ENCODE measurements around the gene SLC8A1. TPM values are rescaled to one million over a fixed set of nuclear protein-coding genes. Genes with fewer than 3 reads are reported as not detected.

The SLC8A1 gene
- total RNA-seq, 2 donors from 2014 or later = 4.7 to 6.3 TPM

- H3K4me3 Mint-ChIP-seq = no peak overlapping the region
- Histone ChIP-seq H3K4me3 (ENCODE audit: low read length) (no peak overlapping the region), H3K36me3 (ENCODE audit: control insufficient read depth, insufficient read depth, low read length) (no peaks in the 10 kb centered on the region), H3K4me1 (ENCODE audit: control insufficient read depth, insufficient read depth, low read length) (no peaks in the 10 kb centered on the region), H3K27ac (ENCODE audit: low read depth, low read length) (no peak overlapping the region), H3K9me3 (ENCODE audit: control insufficient read depth, low read length) (no peaks in the 10 kb centered on the region), H3K27me3 (ENCODE audit: control insufficient read depth, insufficient read depth, low read length, poor library complexity, severe bottlenecking) (no peaks in the 10 kb centered on the region), H3K9ac (ENCODE audit: extremely low read depth, low read length, poor library complexity, severe bottlenecking) (no peak overlapping the region)
- no peaks in the 10 kb centered on the region for H3K36me3 Mint-ChIP-seq (ENCODE audit: low read depth)
- DNase-seq = no peak
- no peaks in the 10 kb centered on the region for H3K9me3 Mint-ChIP-seq
- WGBS, 2 experiments (ENCODE audit: insufficient coverage in 1 of 2, insufficient read length in 1 of 2) = 94 to 100% methylated on average over 2 to 3 of the region's 3 CpGs
- no peak overlapping the region for H3K27ac Mint-ChIP-seq
- peaks cover 13% of the 10 kb centered on the region for H3K4me1 Mint-ChIP-seq
- TF ChIP-seq, protein P1, sequence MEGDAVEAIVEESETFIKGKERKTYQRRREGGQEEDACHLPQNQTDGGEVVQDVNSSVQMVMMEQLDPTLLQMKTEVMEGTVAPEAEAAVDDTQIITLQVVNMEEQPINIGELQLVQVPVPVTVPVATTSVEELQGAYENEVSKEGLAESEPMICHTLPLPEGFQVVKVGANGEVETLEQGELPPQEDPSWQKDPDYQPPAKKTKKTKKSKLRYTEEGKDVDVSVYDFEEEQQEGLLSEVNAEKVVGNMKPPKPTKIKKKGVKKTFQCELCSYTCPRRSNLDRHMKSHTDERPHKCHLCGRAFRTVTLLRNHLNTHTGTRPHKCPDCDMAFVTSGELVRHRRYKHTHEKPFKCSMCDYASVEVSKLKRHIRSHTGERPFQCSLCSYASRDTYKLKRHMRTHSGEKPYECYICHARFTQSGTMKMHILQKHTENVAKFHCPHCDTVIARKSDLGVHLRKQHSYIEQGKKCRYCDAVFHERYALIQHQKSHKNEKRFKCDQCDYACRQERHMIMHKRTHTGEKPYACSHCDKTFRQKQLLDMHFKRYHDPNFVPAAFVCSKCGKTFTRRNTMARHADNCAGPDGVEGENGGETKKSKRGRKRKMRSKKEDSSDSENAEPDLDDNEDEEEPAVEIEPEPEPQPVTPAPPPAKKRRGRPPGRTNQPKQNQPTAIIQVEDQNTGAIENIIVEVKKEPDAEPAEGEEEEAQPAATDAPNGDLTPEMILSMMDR (conservative IDR thresholded peaks at IDR 0.05) = no peak
- no peaks in the 10 kb centered on the region for H3K27me3 Mint-ChIP-seq (ENCODE audit: insufficient read depth)
Observed at GRCh38 chr2:40120026-40120425, 331.9 kb downstream of the SLC8A1 start.

DNA sequence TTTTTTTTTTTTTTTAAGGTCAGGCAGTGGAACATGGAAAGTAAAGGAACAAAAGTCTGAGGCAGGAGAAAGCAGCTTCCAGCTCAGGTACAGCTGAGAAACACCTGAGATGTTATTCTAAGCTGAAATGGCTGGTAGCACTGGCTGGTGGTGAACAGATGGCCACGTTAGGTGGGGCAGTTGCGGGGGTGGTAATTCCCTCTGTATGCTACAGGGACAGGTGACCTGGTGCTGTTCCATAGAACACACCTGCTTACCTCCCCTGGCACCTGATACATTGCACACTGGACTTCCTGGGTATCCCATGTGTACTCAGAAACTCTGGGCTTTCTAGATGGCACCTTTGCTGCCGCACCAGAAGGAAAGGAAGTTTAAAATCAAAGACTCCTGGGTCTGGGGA, 333.3 kb downstream of the SLC8A1 start:
- WGBS, 2 experiments (ENCODE audit: insufficient coverage in 1 of 2, insufficient read length in 1 of 2) = 92 to 100% methylated on average over 3 of the region's 3 CpGs
- DNase-seq = no peak

GRCh38 chr2:40115894-40116293, 336.0 kb downstream of the SLC8A1 start:
- H3K9me3 ChIP-seq (ENCODE audit: control insufficient read depth, low read length) = no peaks in the 10 kb centered on the region
- H3K36me3 ChIP-seq (ENCODE audit: control insufficient read depth, insufficient read depth, low read length) = no peaks in the 10 kb centered on the region
- TF ChIP-seq, protein P1 (conservative IDR thresholded peaks at IDR 0.05) = no peak
- WGBS, 2 experiments (ENCODE audit: insufficient coverage in 1 of 2, insufficient read length in 1 of 2) = 95 to 97% methylated on average over 4 of the region's 4 CpGs
- no peaks in the 10 kb centered on the region for H3K9me3 Mint-ChIP-seq
- no peak overlapping the region for H3K4me3 Mint-ChIP-seq
- DNase-seq = no peak
- H3K27ac Mint-ChIP-seq = no peak overlapping the region
- no peaks in the 10 kb centered on the region for H3K4me1 ChIP-seq (ENCODE audit: control insufficient read depth, insufficient read depth, low read length)
- H3K4me1 Mint-ChIP-seq = no peaks in the 10 kb centered on the region
- no peaks in the 10 kb centered on the region for H3K27me3 Mint-ChIP-seq (ENCODE audit: insufficient read depth)
- no peak overlapping the region for H3K9ac ChIP-seq (ENCODE audit: extremely low read depth, low read length, poor library complexity, severe bottlenecking)
- H3K36me3 Mint-ChIP-seq (ENCODE audit: low read depth) = no peaks in the 10 kb centered on the region
- no peak overlapping the region for H3K4me3 ChIP-seq (ENCODE audit: low read length)
- H3K27ac ChIP-seq (ENCODE audit: low read depth, low read length) = no peak overlapping the region
- no peaks in the 10 kb centered on the region for H3K27me3 ChIP-seq (ENCODE audit: control insufficient read depth, insufficient read depth, low read length, poor library complexity, severe bottlenecking)

More for the DNA sequence above, 333.3 kb downstream of the SLC8A1 start:
- Histone ChIP-seq H3K4me3 (ENCODE audit: low read length) (no peak overlapping the region), H3K27ac (ENCODE audit: low read depth, low read length) (no peak overlapping the region), H3K27me3 (ENCODE audit: control insufficient read depth, insufficient read depth, low read length, poor library complexity, severe bottlenecking) (no peaks in the 10 kb centered on the region), H3K4me1 (ENCODE audit: control insufficient read depth, insufficient read depth, low read length) (no peaks in the 10 kb centered on the region), H3K9ac (ENCODE audit: extremely low read depth, low read length, poor library complexity, severe bottlenecking) (no peak overlapping the region), H3K36me3 (ENCODE audit: control insufficient read depth, insufficient read depth, low read length) (no peaks in the 10 kb centered on the region), H3K9me3 (ENCODE audit: control insufficient read depth, low read length) (no peaks in the 10 kb centered on the region)
- TF ChIP-seq, protein P1 (conservative IDR thresholded peaks at IDR 0.05) = no peak
- no peaks in the 10 kb centered on the region for H3K36me3 Mint-ChIP-seq (ENCODE audit: low read depth)
- no peak overlapping the region for H3K4me3 Mint-ChIP-seq
- no peaks in the 10 kb centered on the region for H3K27me3 Mint-ChIP-seq (ENCODE audit: insufficient read depth)
- H3K27ac Mint-ChIP-seq = no peak overlapping the region
- H3K4me1 Mint-ChIP-seq = peaks cover 9% of the 10 kb centered on the region
- H3K9me3 Mint-ChIP-seq = no peaks in the 10 kb centered on the region
